Stimulated activated CD4-positive, alpha-beta T cell treated with anti-CD3 and anti-CD28 coated beads, Interleukin-1b, Interleukin-23, amount 100 ng/mL, for 24 hours (primary cell): ENCODE measurements around the gene LYPD4.
"Not testable (repeated sequence)": the region's sequence is repeated elsewhere in the genome, so short reads cannot be mapped to it uniquely, and the experiment has no call there.

Experiments
- DNase-seq, 4 experiments: peaks; one replicate each; pipeline ENCODE4 v3.0.0-alpha.2; 2020; ENCODE audit warnings: low read depth in 4 of 4, low spot score in 1 of 4

LYPD4 gene

DNA sequence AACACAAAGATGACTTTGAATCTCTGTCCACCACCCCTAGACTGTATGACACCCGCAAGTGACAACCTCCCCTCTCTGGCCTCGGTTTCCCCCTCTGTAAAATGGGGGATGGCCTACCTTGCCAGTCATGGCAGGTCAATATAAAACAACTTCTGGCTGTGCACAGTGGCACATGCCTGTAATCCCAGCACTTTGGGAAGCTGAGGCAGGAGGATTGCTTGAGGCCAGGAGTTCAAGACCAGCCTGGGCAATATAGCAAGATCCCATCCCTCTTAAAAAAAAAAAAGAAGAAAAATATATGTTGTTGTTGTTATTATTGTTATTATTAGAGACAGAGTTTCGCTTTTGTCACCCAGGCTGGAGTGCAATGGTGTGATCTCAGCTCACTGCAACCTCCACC lies 31.5 kb upstream of the LYPD4 start:
- not testable (repeated sequence) for DNase-seq

- DNase-seq = peak in 3 of 4 experiments; percentile 50 to 64 (median 59)
Measured at GRCh38 chr19:41872775-41873647, 28.5 kb upstream of the LYPD4 start.

GRCh38 chr19:41872384-41872774 lies 27.9 kb upstream of the LYPD4 start:
- no peak for DNase-seq

DNA sequence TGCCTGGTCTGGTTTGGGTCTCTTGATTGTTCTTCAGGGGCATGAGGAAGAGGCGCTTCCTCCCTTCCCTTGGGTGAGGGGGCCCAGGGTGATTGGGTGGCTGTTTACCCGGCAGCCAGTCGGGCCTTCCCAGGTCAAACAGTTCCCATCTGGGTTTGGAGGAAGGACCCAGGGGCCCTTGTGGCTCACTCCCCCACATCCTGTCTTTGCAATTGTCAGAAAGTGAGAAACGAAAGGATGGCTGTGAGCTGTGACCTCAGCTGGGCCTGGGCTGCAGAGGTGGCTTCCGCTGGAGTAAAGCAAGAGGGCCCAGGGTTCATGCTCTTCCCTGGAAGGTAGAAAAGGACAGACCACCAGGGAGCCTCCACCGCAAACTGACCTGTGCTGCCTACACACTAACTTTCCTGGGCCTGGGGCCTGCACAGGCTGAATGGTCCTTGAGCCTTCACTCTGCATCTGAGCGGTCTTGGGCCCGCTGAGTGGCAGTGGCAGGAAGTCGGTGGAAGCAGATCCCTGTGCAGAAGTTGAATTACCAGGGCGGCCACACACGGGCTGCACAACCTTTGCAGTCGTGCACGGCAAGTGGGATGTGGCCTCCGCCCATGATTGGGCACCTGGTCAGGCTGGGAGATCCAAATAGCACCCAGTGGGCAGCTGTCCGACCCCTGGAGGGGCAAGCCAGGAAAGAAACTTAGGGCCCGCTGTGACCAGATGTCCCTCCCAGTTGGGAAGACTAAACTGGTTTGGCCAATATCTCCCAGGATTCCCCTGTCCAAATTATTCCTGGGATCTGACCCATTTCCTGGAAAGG lies 27.3 kb upstream of the LYPD4 start:
- DNase-seq = peak in 1 of 4 experiments; percentile 54

- no peak for DNase-seq
Measured at GRCh38 chr19:41870401-41870873, 26.0 kb upstream of the LYPD4 start.

DNA sequence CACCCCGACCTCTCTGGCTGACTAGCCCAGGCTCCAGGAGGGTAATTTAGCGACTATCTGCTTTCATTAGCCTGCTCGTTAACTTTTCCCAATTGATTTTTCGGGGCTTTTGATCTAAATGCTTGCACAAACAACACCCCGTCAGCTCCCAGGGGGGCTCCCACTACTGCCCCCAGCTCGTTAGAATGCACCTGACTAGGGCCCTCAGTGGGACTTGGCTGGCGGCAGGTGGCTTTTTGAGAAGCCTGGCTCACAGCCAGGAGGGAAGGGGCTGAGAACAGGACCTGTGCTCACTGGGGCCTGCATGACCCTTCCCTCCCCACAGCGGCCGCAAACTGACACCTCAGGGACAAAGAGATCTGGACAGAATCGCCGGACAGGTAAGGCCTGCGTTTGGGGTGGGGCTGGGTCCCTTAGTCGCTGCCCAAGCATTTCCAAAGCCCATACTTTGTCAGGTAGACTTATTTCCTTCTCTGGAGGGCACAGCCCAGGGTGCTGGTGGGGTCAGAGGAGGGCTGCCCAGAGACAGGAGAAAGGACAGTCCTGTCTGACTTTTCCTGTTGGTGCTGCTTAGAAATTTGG lies 25.0 kb upstream of the LYPD4 start:
- no peak for DNase-seq

GRCh38 chr19:41868989-41869300 lies 24.5 kb upstream of the LYPD4 start:
- no peak for DNase-seq

DNA sequence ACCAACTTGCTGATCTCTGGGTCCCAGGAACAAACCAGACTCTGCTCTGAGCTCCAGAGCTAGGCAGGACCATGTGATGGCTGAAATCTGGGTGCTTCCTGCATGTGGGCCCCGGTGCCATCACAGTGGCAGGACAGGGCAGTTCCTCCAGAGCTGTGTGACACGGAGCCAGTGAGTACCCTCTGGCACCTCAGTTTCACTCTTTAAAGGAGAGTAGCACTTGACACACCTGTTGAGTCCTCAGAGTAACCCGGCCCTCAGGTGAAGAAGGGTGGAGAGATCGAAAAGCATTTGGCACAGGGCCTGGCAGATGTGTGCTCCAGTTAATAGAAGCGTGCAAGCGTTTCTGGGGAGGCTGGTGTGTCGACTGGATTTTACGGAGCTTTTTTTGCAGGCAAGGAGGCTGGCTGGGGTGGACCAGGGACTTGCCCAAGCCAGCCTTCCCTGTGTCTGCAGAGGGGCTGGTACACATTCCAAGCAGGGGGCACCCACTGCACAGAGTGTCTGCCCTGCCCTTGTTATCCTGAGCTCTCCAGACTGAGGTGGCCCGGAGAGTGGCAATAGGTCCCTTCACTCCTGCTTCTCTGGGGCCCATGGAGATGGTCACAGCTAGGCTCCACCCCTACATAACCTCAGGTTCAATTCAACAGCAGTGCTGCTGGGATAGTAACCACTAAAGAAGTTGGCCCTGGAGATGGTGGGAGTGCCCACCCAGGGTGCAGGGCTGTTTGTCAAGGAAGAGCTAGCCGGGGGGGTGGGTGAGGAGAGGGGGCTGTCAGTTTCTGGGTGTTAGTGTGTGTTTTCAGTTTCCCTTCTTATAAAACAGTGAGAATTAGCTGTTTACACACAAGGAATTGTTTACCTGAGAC lies 23.9 kb upstream of the LYPD4 start:
- DNase-seq = no peak

DNA sequence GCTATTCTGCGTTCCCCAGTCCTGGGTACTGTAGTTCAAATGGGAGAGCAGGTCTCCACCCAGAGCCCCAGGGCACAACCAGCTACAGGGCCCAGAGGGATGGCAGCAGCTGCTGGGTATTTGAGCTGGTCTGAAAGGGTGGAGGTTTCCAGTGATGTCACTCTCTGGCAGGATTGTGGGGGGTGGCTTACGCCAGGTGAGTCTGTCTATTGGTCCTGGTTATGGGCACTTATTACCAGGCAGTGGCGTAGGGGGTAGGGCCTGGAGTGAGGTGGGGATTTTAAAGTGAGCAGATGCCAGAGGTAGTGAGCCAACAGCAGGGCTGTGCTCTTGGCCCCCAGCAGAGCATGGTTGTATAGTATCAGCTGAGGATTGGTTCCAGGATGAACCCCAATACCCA lies 21.8 kb upstream of the LYPD4 start:
- no peak for DNase-seq

GRCh38 chr19:41864374-41864773 lies 19.9 kb upstream of the LYPD4 start:
- DNase-seq = no peak

- DNase-seq = no peak
Measured at GRCh38 chr19:41863209-41863931, 18.9 kb upstream of the LYPD4 start.

GRCh38 chr19:41862445-41862986 lies 18.0 kb upstream of the LYPD4 start:
- DNase-seq = no peak

DNA sequence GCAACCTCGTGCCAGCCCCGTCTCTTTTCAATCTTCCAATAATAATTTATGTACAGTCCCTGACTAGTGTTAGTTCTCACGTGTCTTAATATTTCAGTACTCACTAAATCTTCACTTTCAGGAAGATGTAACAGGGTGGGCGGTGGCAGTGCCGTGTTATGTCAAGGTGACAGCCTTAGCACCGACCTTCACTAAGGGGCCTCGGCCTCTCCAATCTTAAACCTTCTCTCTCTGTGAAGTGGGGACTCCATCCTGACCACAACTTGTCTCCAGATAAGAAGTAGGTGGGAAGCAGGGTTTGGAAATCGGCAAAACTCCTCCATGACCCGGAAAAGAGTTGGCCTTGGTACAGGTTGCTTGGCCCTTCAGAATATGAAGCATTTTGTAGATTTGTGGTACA lies 17.4 kb upstream of the LYPD4 start:
- no peak for DNase-seq

- no peak for DNase-seq
Measured at GRCh38 chr19:41861116-41861768, 16.8 kb upstream of the LYPD4 start.

DNA sequence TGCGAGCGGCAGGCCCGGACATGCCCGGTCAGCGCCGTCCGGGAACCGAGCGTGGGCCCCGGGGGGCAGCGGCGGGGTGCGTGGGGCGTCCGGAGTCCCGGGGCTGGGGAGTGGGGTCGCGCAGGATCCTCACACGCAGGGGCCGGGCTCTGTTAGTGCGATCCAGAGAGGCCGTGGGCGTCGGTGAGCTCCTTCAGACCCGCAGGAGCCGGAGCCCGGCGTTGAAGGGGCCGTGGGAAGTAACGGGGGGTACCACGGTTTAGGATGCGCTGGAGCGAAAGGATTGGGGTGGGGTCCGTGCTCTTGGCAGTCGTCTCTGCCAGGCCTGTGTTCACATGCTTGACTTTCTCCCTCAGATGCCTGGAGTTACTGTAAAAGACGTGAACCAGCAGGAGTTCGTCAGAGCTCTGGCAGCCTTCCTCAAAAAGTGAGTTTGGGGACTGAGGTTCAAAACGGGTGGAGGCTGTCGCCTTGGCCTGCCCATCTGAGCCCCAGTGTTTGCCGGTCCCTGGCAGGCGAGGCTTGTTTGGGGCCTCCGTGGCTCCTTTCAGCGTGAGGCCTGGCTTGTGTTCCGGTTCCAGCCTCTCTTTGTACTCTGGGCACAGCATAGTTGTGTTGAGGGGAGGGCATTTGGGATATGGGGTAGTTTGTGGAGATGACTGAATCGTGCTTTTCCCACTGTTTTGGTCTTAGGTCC lies 16.1 kb upstream of the LYPD4 start:
- DNase-seq = no peak

GRCh38 chr19:41859618-41860418 lies 15.3 kb upstream of the LYPD4 start, which contains the start of gene RPS19:
TSS of gene RPS19 (plus strand) at chr19:41860255. CDS start at chr19:41860775, 520 bp downstream.
- peak; percentile 94 to 97 (median 96) for DNase-seq

DNA sequence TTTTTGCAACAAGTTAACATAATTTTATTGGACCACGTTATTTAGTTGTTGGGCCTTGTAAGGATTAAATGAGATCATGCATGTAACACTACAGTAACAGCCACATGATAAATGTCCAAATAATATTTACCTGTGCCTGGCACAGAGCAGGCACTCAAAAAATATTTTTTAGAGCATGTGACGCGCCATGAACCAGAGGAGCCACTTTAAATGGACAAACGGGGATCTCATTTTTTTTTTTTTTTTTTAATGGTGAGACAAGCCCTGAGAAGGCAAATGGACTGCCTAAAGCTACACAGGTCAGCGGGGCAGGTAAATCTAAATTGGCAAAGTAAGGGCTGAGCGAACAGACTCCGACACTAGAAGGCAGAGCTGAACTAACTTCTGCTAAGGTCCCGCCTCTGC lies 14.7 kb upstream of the LYPD4 start:
- DNase-seq = no peak

DNA sequence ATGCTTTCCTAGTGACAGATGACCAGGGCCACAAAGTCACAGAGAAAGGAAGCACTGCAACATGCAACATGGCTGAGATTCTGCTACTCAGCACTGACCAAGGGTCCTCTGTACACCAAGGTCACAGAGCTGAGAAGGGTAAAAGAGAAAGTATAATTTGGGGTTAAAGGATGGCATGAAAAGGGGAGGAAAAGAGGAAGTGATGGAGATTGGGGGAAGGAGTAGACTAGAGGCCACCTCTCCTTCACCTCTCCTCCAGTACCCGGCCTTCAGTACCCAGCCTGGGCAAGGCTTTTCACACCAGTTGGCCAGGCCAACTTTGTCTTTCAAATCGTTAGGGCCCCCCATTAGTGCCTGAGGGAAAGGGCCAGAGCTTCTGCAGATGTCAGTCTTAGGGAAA lies 9.3 kb upstream of the LYPD4 start:
- DNase-seq = no peak
